Stimulated activated CD8-positive, alpha-beta memory T cell treated with anti-CD3 and anti-CD28 coated beads, Interleukin-4, amount 100 ng/mL, for 1 hour (primary cell): Measurements from ENCODE around the gene EYS.
"Not testable (repeated sequence)": the region's sequence is repeated elsewhere in the genome, so short reads cannot be mapped to it uniquely, and the experiment has no call there.

Experiments
- DNase-seq, 2 donors: peaks; one replicate each; pipeline ENCODE4 v3.0.0-alpha.2; 2020; ENCODE audit warnings: low read depth in 2 of 2, low spot score in 1 of 2

Gene EYS

GRCh38 chr6:65469650-65470049, 237.4 kb downstream of the EYS start:
- no peak for DNase-seq

GRCh38 chr6:65468307-65468706, 238.7 kb downstream of the EYS start:
- DNase-seq: no peak

GRCh38 chr6:65461121-65461520, 245.9 kb downstream of the EYS start:
- no peak for DNase-seq

GRCh38 chr6:65452333-65452732, 254.7 kb downstream of the EYS start:
- no peak for DNase-seq

- no peak for DNase-seq
Observed at GRCh38 chr6:65450451-65450850, 256.6 kb downstream of the EYS start.

GRCh38 chr6:65449926-65450325, 257.1 kb downstream of the EYS start:
- DNase-seq: no peak

- DNase-seq: no peak
Observed at GRCh38 chr6:65448866-65449265, 258.2 kb downstream of the EYS start.

- no peak for DNase-seq
Observed at GRCh38 chr6:65436281-65436680, 270.7 kb downstream of the EYS start.

GRCh38 chr6:65416621-65417020, 290.4 kb downstream of the EYS start:
- no peak for DNase-seq

- DNase-seq: no peak
Observed at GRCh38 chr6:65410309-65410708, 296.7 kb downstream of the EYS start.

GRCh38 chr6:65402564-65402963, 304.5 kb downstream of the EYS start:
- DNase-seq: no peak

GRCh38 chr6:65399355-65400084, 307.5 kb downstream of the EYS start:
- DNase-seq: no peak

GRCh38 chr6:65398851-65399250, 308.2 kb downstream of the EYS start:
- no peak for DNase-seq

- DNase-seq: no peak
Observed at GRCh38 chr6:65350530-65350929, 356.5 kb downstream of the EYS start.

GRCh38 chr6:65302655-65303054, 404.4 kb downstream of the EYS start:
- DNase-seq: not testable (repeated sequence)

- DNase-seq: no peak
Observed at GRCh38 chr6:65299236-65299635, 407.8 kb downstream of the EYS start.

GRCh38 chr6:65295812-65296211, 411.2 kb downstream of the EYS start:
- DNase-seq: no peak

- no peak for DNase-seq
Observed at GRCh38 chr6:65289491-65289890, 417.5 kb downstream of the EYS start.

GRCh38 chr6:65285275-65285674, 421.8 kb downstream of the EYS start:
- no peak for DNase-seq

GRCh38 chr6:65280060-65280459, 427.0 kb downstream of the EYS start:
- DNase-seq: no peak

GRCh38 chr6:65262241-65262640, 444.8 kb downstream of the EYS start:
- no peak for DNase-seq

GRCh38 chr6:65259982-65260381, 447.0 kb downstream of the EYS start:
- DNase-seq: no peak

GRCh38 chr6:65259059-65259458, 448.0 kb downstream of the EYS start:
- no peak for DNase-seq
